Upper lobe of right lung (tissue), 1 donor: Measurements from ENCODE around the gene GRM7. TPM values are rescaled to one million over a fixed set of nuclear protein-coding genes. Genes with fewer than 3 reads are reported as not detected.

ENCODE experiments used
- ATAC-seq: fragments of 200-7000 bp; cut with Tn5 transposase; one replicate; pipeline ENCODE4 v1.9.1; 2020; ENCODE audit warnings: mild to moderate bottlenecking, moderate library complexity
- DNase-seq: peaks from one replicate; pipeline ENCODE4 v3.0.0-alpha.2; 2020
- H3K27ac ChIP-seq: fragments of 200-600 bp; one replicate; pipeline ENCODE4 v1.8.0; 2022
- H3K27me3 ChIP-seq: fragments of 200-600 bp; one replicate; pipeline ENCODE4 v1.8.0; 2022; ENCODE audit warnings: mild to moderate bottlenecking
- H3K36me3 ChIP-seq: fragments of 200-600 bp; one replicate; pipeline ENCODE4 v1.8.0; 2022
- H3K4me1 ChIP-seq: fragments of 200-600 bp; one replicate; pipeline ENCODE4 v1.8.0; 2022
- H3K4me3 ChIP-seq: fragments of 200-600 bp; one replicate; pipeline ENCODE4 v1.8.0; 2022; ENCODE audit warnings: mild to moderate bottlenecking
- H3K9me3 ChIP-seq: fragments of 200-600 bp; one replicate; pipeline ENCODE4 v1.8.0; 2022
- CTCF ChIP-seq: fragments of 200-600 bp; IDR thresholded peaks from one replicate; pipeline ENCODE4 v1.8.0; 2022; ENCODE audit warnings: antibody characterized with exemption
- intact Hi-C: fragments of 100-400 bp; cut with DNase I; formaldehyde crosslinking; loops from one replicate; pipeline ENCODE4 v1.11.0; 2022
- total RNA-seq: library from RNA; stranded (reverse); fragmentation: NEBNext Ultra II Directional; extraction: Animal tissue kit (Norgen Biotek cat#: 25700); gene quantifications from one replicate; pipeline ENCODE4 v1.2.1, GENCODE V29; 2021
- donor health status: DM: no; HTN: yes; CAD: no; lungs with severe emphysema.

Gene GRM7
- total RNA-seq, 1 donor from 2014 or later, result not detected

DNA sequence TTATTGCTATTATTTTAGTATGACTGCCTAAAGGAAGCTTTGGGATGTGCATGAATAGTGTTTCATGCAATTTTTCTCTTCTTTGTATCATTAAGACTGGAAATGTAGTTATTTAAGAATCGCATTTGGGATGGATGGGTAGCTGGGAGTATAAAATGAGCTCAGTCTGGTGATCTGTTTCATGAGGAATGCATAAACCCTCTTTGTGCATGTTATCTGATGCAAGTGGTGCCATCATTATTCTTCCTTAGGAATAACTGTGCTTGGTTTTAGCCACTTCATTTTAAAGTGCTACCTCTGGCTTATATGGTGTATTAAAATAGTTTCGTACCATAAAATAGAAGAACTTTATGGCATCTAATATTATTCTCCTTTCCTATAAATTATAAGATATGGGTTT lies 535.6 kb downstream of the GRM7 start:
- no peaks in the 10 kb centered on the region for H3K9me3 ChIP-seq
- H3K36me3 ChIP-seq, result no peaks in the 10 kb centered on the region
- H3K4me1 ChIP-seq, result no peaks in the 10 kb centered on the region
- no peak for TF ChIP-seq CTCF
- intact Hi-C loops, result no loop called here
- no peak for ATAC-seq
- DNase-seq, result no peak
- no peak overlapping the region for H3K27ac ChIP-seq
- no peaks in the 10 kb centered on the region for H3K27me3 ChIP-seq
- H3K4me3 ChIP-seq, result no peak overlapping the region

DNA sequence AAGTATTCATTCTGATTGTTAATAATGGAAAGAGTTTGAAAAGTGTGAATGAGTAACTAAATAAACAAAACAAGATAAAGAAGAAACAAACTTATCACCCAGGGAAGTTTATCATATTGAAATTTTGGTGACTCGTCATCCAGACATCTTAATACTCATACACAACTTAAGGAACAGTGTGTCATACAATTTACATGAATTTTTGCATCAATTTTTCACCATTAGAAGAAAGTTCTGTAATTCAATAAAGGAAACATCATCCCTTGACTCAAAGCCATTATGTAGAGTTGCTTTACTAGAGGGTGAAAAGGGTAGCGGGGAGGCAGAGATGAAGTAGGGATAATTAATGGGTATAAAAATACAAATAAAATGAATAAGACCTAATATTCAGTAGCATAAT lies 536.2 kb downstream of the GRM7 start:
- no peak for ATAC-seq
- Histone ChIP-seq H3K4me3 (no peak overlapping the region), H3K27me3 (no peaks in the 10 kb centered on the region), H3K4me1 (no peaks in the 10 kb centered on the region), H3K36me3 (no peaks in the 10 kb centered on the region), H3K9me3 (no peaks in the 10 kb centered on the region), H3K27ac (no peak overlapping the region)
- DNase-seq, result no peak
- no peak for TF ChIP-seq CTCF
- intact Hi-C loops, result no loop called here

- Histone ChIP-seq H3K9me3 (no peaks in the 10 kb centered on the region), H3K4me3 (no peak overlapping the region), H3K36me3 (no peaks in the 10 kb centered on the region), H3K4me1 (no peaks in the 10 kb centered on the region), H3K27ac (no peak overlapping the region), H3K27me3 (no peaks in the 10 kb centered on the region)
- no peak for DNase-seq
- intact Hi-C loops, result no loop called here
- no peak for TF ChIP-seq CTCF
- ATAC-seq, result no peak
Observed at GRCh38 chr3:7400360-7400759, 539.4 kb downstream of the GRM7 start.

DNA sequence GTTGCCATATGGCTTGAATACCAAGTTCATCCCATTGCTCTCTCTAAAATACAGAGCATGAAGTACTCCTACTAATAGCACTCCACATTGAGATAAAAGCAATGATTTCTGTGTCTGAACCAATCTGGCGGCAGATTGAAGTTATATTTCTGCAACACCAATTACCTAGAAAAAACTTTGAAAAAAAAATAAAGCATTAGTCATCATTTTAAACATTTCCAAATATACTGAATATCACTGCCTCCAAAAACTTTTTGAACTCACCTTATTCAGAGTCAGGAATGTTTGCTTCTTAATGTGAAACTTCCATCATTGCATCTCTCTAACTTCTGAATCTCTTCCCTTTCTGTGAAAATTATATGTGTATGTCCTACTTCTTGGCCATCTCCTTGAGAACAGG lies 540.5 kb downstream of the GRM7 start:
- ATAC-seq (no peak), DNase-seq (no peak)
- Histone ChIP-seq H3K4me1 (no peaks in the 10 kb centered on the region), H3K4me3 (no peak overlapping the region), H3K9me3 (no peaks in the 10 kb centered on the region), H3K36me3 (no peaks in the 10 kb centered on the region), H3K27ac (no peak overlapping the region), H3K27me3 (no peaks in the 10 kb centered on the region)
- TF ChIP-seq CTCF, result no peak
- intact Hi-C loops, result no loop called here

GRCh38 chr3:7407107-7407506 lies 546.2 kb downstream of the GRM7 start:
- no peak for DNase-seq
- TF ChIP-seq CTCF, result no peak

GRCh38 chr3:7410782-7411181 lies 549.9 kb downstream of the GRM7 start:
- intact Hi-C loops, result no loop called here
- H3K36me3 ChIP-seq, result no peaks in the 10 kb centered on the region
- H3K9me3 ChIP-seq, result no peaks in the 10 kb centered on the region
- H3K27me3 ChIP-seq, result no peaks in the 10 kb centered on the region
- TF ChIP-seq CTCF, result no peak
- ATAC-seq, result no peak
- no peak overlapping the region for H3K4me3 ChIP-seq
- DNase-seq, result no peak
- no peak overlapping the region for H3K27ac ChIP-seq
- H3K4me1 ChIP-seq, result no peaks in the 10 kb centered on the region

More at GRCh38 chr3:7407107-7407506, 546.2 kb downstream of the GRM7 start:
- intact Hi-C loops, result no loop called here
- no peaks in the 10 kb centered on the region for H3K27me3 ChIP-seq
- H3K36me3 ChIP-seq, result no peaks in the 10 kb centered on the region
- H3K4me3 ChIP-seq, result no peak overlapping the region
- H3K4me1 ChIP-seq, result no peaks in the 10 kb centered on the region
- H3K27ac ChIP-seq, result no peak overlapping the region
- H3K9me3 ChIP-seq, result no peaks in the 10 kb centered on the region
- no peak for ATAC-seq
